GM18867 (cell line): ENCODE measurements around the gene ASB1.
"Not testable (repeated sequence)": the region's sequence is repeated elsewhere in the genome, so short reads cannot be mapped to it uniquely, and the experiment has no call there.

Source experiments
- ATAC-seq: cut with Tn5 transposase; IDR thresholded peaks from one replicate; pipeline ENCODE4 v1.9.1; 2021; ENCODE audit warnings: mild to moderate bottlenecking, moderate library complexity; ENCODE audit not compliant: unreplicated experiment

ASB1 gene

GRCh38 chr2:238403632-238404405, 22.9 kb upstream of the ASB1 start:
- no peak for ATAC-seq

GRCh38 chr2:238404406-238405216, 22.1 kb upstream of the ASB1 start:
- ATAC-seq = no peak

- not testable (repeated sequence) for ATAC-seq
These were observed 21.5 kb upstream of the ASB1 start for GRCh38 chr2:238405217-238405555.

GRCh38 chr2:238406221-238406997, 20.3 kb upstream of the ASB1 start:
- ATAC-seq = no peak

GRCh38 chr2:238406998-238407285, 19.8 kb upstream of the ASB1 start:
- ATAC-seq = no peak

GRCh38 chr2:238407566-238407965, 19.2 kb upstream of the ASB1 start:
- no peak for ATAC-seq

- ATAC-seq = no peak
These were observed 17.9 kb upstream of the ASB1 start for GRCh38 chr2:238408615-238409340.

GRCh38 chr2:238409341-238410199, 17.2 kb upstream of the ASB1 start:
- no peak for ATAC-seq

- ATAC-seq = no peak
These were observed 14.5 kb upstream of the ASB1 start for GRCh38 chr2:238412067-238412767.

GRCh38 chr2:238413368-238413767, 13.4 kb upstream of the ASB1 start:
- ATAC-seq = no peak

GRCh38 chr2:238415036-238415764, 11.5 kb upstream of the ASB1 start:
- ATAC-seq = no peak

GRCh38 chr2:238415893-238416292, 10.8 kb upstream of the ASB1 start:
- ATAC-seq = no peak

- ATAC-seq = no peak
These were observed 8.3 kb upstream of the ASB1 start for GRCh38 chr2:238418196-238418998.

- ATAC-seq = no peak
These were observed 7.7 kb upstream of the ASB1 start for GRCh38 chr2:238418999-238419546.

GRCh38 chr2:238420442-238420841, 6.3 kb upstream of the ASB1 start:
- ATAC-seq = no peak

GRCh38 chr2:238420878-238421694, 5.6 kb upstream of the ASB1 start:
- ATAC-seq = no peak

- ATAC-seq = no peak
These were observed 5.1 kb upstream of the ASB1 start for GRCh38 chr2:238421695-238422035.
